Peyer's patch (tissue), 4 donors: ENCODE data around the gene BTD.

Source experiments
- POLR2A ChIP-seq, 2 donors: fragments of 450-650 bp; IDR thresholded peaks; one replicate each; pipeline ENCODE4 v1.5.1; 2017; ENCODE audit warnings: antibody characterized with exemption in 2 of 2, mild to moderate bottlenecking in 2 of 2, moderate library complexity in 2 of 2
- TF ChIP-seq, protein P1 (sequence below), 6 experiments: fragments of 450-650 bp in 4 of 6; fragments of 200-600 bp in 2 of 6; sonication (generic) in 1 of 6; IDR thresholded peaks; one replicate each; pipeline ENCODE4 v1.5.1; 2017 to 2019; ENCODE audit warnings: antibody characterized with exemption in 6 of 6, mild to moderate bottlenecking in 3 of 6, moderate library complexity in 1 of 6

GRCh38 chr3:15557511-15557946, 44.0 kb upstream of the BTD start:
- TF ChIP-seq POLR2A (IDR thresholded peaks at IDR 0.05) = no peak
- TF ChIP-seq, protein P1, sequence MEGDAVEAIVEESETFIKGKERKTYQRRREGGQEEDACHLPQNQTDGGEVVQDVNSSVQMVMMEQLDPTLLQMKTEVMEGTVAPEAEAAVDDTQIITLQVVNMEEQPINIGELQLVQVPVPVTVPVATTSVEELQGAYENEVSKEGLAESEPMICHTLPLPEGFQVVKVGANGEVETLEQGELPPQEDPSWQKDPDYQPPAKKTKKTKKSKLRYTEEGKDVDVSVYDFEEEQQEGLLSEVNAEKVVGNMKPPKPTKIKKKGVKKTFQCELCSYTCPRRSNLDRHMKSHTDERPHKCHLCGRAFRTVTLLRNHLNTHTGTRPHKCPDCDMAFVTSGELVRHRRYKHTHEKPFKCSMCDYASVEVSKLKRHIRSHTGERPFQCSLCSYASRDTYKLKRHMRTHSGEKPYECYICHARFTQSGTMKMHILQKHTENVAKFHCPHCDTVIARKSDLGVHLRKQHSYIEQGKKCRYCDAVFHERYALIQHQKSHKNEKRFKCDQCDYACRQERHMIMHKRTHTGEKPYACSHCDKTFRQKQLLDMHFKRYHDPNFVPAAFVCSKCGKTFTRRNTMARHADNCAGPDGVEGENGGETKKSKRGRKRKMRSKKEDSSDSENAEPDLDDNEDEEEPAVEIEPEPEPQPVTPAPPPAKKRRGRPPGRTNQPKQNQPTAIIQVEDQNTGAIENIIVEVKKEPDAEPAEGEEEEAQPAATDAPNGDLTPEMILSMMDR (IDR thresholded peaks at IDR 0.05) = peak; percentile 36 to 82 (median 66)
